Measurements from ENCODE around the gene LMO4. TPM values are rescaled to one million over a fixed set of nuclear protein-coding genes. Genes with fewer than 3 reads are reported as not detected.

The LMO4 gene
- polyA plus RNA-seq (2013, experiment 1 of 2) = 68.6 TPM
- 70.1 TPM for polyA plus RNA-seq (2013, experiment 2 of 2)

- Histone ChIP-seq H3K4me2 (ENCODE audit: low read length) (peak within 1 kb of the TSS; percentile 28), H3K23ac (ENCODE audit: low read length) (no peak within 1 kb of the TSS), H3K9ac (ENCODE audit: low read length) (peak within 1 kb of the TSS; percentile 74), H4K5ac (ENCODE audit: low read length) (no peak within 1 kb of the TSS), H2BK120ac (ENCODE audit: low read depth, low read length) (no peak within 1 kb of the TSS), H3K79me2 (ENCODE audit: control insufficient read depth, insufficient read depth, low read length) (peaks cover 18% of the 10 kb centered on the region), H3K4me1 (ENCODE audit: control insufficient read depth, low read depth, low read length) (peaks cover 6% of the 10 kb centered on the region), H3K79me1 (ENCODE audit: low read length) (peaks cover 2% of the 10 kb centered on the region), H2AK5ac (ENCODE audit: low read length) (no peak within 1 kb of the TSS), H3K27me3 (ENCODE audit: insufficient read depth, low read length, poor library complexity) (no peaks in the 10 kb centered on the region), H2BK15ac (replicated peaks; ENCODE audit: low read depth) (no peak within 1 kb of the TSS), H3K36me3 (ENCODE audit: control insufficient read depth, insufficient read depth, low read length) (no peaks in the 10 kb centered on the region), H4K8ac (ENCODE audit: low read depth, low read length) (peak within 1 kb of the TSS; percentile 97), H2BK5ac (ENCODE audit: low read length) (no peak within 1 kb of the TSS), H3K18ac (ENCODE audit: low read length) (peak within 1 kb of the TSS; percentile 84), H3K4me3 (ENCODE audit: low read length) (peak within 1 kb of the TSS; percentile 70), H3K56ac (ENCODE audit: low read length) (peak within 1 kb of the TSS; percentile 87), H3K27ac (ENCODE audit: low read depth, low read length) (peak within 1 kb of the TSS; percentile 98), H3K4ac (ENCODE audit: low read depth, low read length) (peak within 1 kb of the TSS; percentile 86)
- no CpG with 5 or more reads among the region's 93 CpGs for WGBS (ENCODE audit: extremely low coverage, insufficient coverage, low lambda C conversion rate)
- peak; percentile 99 for DNase-seq
Measured at GRCh38 chr1:87328272-87329050, at the start of gene LMO4. TSS of gene LMO4 (plus strand) at chr1:87328880. CDS start at chr1:87332016, 3,136 bp downstream.

GRCh38 chr1:87279536-87279875 lies 49.2 kb upstream of the LMO4 start:
- H4K5ac ChIP-seq (ENCODE audit: low read length) = no peak overlapping the region
- no CpG with 5 or more reads among the region's 2 CpGs for WGBS (ENCODE audit: extremely low coverage, insufficient coverage, low lambda C conversion rate)
- H3K4ac ChIP-seq (ENCODE audit: low read depth, low read length) = no peak overlapping the region
- no peak overlapping the region for H4K8ac ChIP-seq (ENCODE audit: low read depth, low read length)
- H2BK5ac ChIP-seq (ENCODE audit: low read length) = no peak overlapping the region
- no peaks in the 10 kb centered on the region for H3K36me3 ChIP-seq (ENCODE audit: control insufficient read depth, insufficient read depth, low read length)
- no peaks in the 10 kb centered on the region for H3K79me1 ChIP-seq (ENCODE audit: low read length)
- no peak for DNase-seq
- H3K4me3 ChIP-seq (ENCODE audit: low read length) = no peak overlapping the region
- H3K27me3 ChIP-seq (ENCODE audit: insufficient read depth, low read length, poor library complexity) = no peaks in the 10 kb centered on the region
- no peak overlapping the region for H2BK15ac ChIP-seq (replicated peaks; ENCODE audit: low read depth)
- H2AK5ac ChIP-seq (ENCODE audit: low read length) = no peak overlapping the region
- no peak overlapping the region for H3K23ac ChIP-seq (ENCODE audit: low read length)
- no peak overlapping the region for H3K9ac ChIP-seq (ENCODE audit: low read length)
- H3K56ac ChIP-seq (ENCODE audit: low read length) = no peak overlapping the region
- no peaks in the 10 kb centered on the region for H3K79me2 ChIP-seq (ENCODE audit: control insufficient read depth, insufficient read depth, low read length)
- no peak overlapping the region for H2BK120ac ChIP-seq (ENCODE audit: low read depth, low read length)
- H3K18ac ChIP-seq (ENCODE audit: low read length) = no peak overlapping the region
- no peak overlapping the region for H3K27ac ChIP-seq (ENCODE audit: low read depth, low read length)
- no peak overlapping the region for H3K4me2 ChIP-seq (ENCODE audit: low read length)
- no peaks in the 10 kb centered on the region for H3K4me1 ChIP-seq (ENCODE audit: control insufficient read depth, low read depth, low read length)

GRCh38 chr1:87279966-87280535 lies 48.6 kb upstream of the LMO4 start:
- Histone ChIP-seq H3K4me1 (ENCODE audit: control insufficient read depth, low read depth, low read length) (no peaks in the 10 kb centered on the region), H4K8ac (ENCODE audit: low read depth, low read length) (no peak overlapping the region), H2BK15ac (replicated peaks; ENCODE audit: low read depth) (no peak overlapping the region), H3K18ac (ENCODE audit: low read length) (no peak overlapping the region), H3K27me3 (ENCODE audit: insufficient read depth, low read length, poor library complexity) (no peaks in the 10 kb centered on the region), H3K9ac (ENCODE audit: low read length) (no peak overlapping the region), H3K56ac (ENCODE audit: low read length) (no peak overlapping the region), H3K79me2 (ENCODE audit: control insufficient read depth, insufficient read depth, low read length) (no peaks in the 10 kb centered on the region), H3K4me3 (ENCODE audit: low read length) (no peak overlapping the region), H3K36me3 (ENCODE audit: control insufficient read depth, insufficient read depth, low read length) (no peaks in the 10 kb centered on the region), H4K5ac (ENCODE audit: low read length) (no peak overlapping the region), H3K27ac (ENCODE audit: low read depth, low read length) (no peak overlapping the region), H3K4me2 (ENCODE audit: low read length) (no peak overlapping the region), H2BK5ac (ENCODE audit: low read length) (no peak overlapping the region), H3K79me1 (ENCODE audit: low read length) (no peaks in the 10 kb centered on the region), H3K4ac (ENCODE audit: low read depth, low read length) (no peak overlapping the region), H3K23ac (ENCODE audit: low read length) (no peak overlapping the region), H2BK120ac (ENCODE audit: low read depth, low read length) (no peak overlapping the region), H2AK5ac (ENCODE audit: low read length) (no peak overlapping the region)
- WGBS (ENCODE audit: extremely low coverage, insufficient coverage, low lambda C conversion rate) = no CpG with 5 or more reads among the region's 2 CpGs
- peak; percentile 54 for DNase-seq

- Histone ChIP-seq H3K9ac (ENCODE audit: low read length) (no peak overlapping the region), H2BK5ac (ENCODE audit: low read length) (no peak overlapping the region), H2BK15ac (replicated peaks; ENCODE audit: low read depth) (no peak overlapping the region), H3K36me3 (ENCODE audit: control insufficient read depth, insufficient read depth, low read length) (no peaks in the 10 kb centered on the region), H3K4me1 (ENCODE audit: control insufficient read depth, low read depth, low read length) (no peaks in the 10 kb centered on the region), H3K27ac (ENCODE audit: low read depth, low read length) (no peak overlapping the region), H3K4me3 (ENCODE audit: low read length) (no peak overlapping the region), H2AK5ac (ENCODE audit: low read length) (no peak overlapping the region), H2BK120ac (ENCODE audit: low read depth, low read length) (no peak overlapping the region), H3K4ac (ENCODE audit: low read depth, low read length) (no peak overlapping the region), H3K23ac (ENCODE audit: low read length) (no peak overlapping the region), H3K4me2 (ENCODE audit: low read length) (no peak overlapping the region), H3K79me2 (ENCODE audit: control insufficient read depth, insufficient read depth, low read length) (no peaks in the 10 kb centered on the region), H4K5ac (ENCODE audit: low read length) (no peak overlapping the region), H3K56ac (ENCODE audit: low read length) (no peak overlapping the region), H3K79me1 (ENCODE audit: low read length) (no peaks in the 10 kb centered on the region), H4K8ac (ENCODE audit: low read depth, low read length) (no peak overlapping the region), H3K18ac (ENCODE audit: low read length) (no peak overlapping the region), H3K27me3 (ENCODE audit: insufficient read depth, low read length, poor library complexity) (no peaks in the 10 kb centered on the region)
- peak; percentile 62 for DNase-seq
- WGBS (ENCODE audit: extremely low coverage, insufficient coverage, low lambda C conversion rate) = no CpG with 5 or more reads among the region's 13 CpGs
Measured at GRCh38 chr1:87284456-87285240, 44.0 kb upstream of the LMO4 start.

- Histone ChIP-seq H2BK120ac (ENCODE audit: low read depth, low read length) (no peak overlapping the region), H3K4me1 (ENCODE audit: control insufficient read depth, low read depth, low read length) (no peaks in the 10 kb centered on the region), H3K4me2 (ENCODE audit: low read length) (no peak overlapping the region), H4K5ac (ENCODE audit: low read length) (no peak overlapping the region), H3K4me3 (ENCODE audit: low read length) (no peak overlapping the region), H3K36me3 (ENCODE audit: control insufficient read depth, insufficient read depth, low read length) (no peaks in the 10 kb centered on the region), H4K8ac (ENCODE audit: low read depth, low read length) (no peak overlapping the region), H2BK5ac (ENCODE audit: low read length) (no peak overlapping the region), H3K4ac (ENCODE audit: low read depth, low read length) (no peak overlapping the region), H3K9ac (ENCODE audit: low read length) (no peak overlapping the region), H2AK5ac (ENCODE audit: low read length) (no peak overlapping the region), H2BK15ac (replicated peaks; ENCODE audit: low read depth) (no peak overlapping the region), H3K27ac (ENCODE audit: low read depth, low read length) (no peak overlapping the region), H3K23ac (ENCODE audit: low read length) (no peak overlapping the region), H3K79me2 (ENCODE audit: control insufficient read depth, insufficient read depth, low read length) (no peaks in the 10 kb centered on the region), H3K18ac (ENCODE audit: low read length) (no peak overlapping the region), H3K27me3 (ENCODE audit: insufficient read depth, low read length, poor library complexity) (no peaks in the 10 kb centered on the region), H3K79me1 (ENCODE audit: low read length) (no peaks in the 10 kb centered on the region), H3K56ac (ENCODE audit: low read length) (no peak overlapping the region)
- no peak for DNase-seq
- no CpG with 5 or more reads among the region's 1 CpG for WGBS (ENCODE audit: extremely low coverage, insufficient coverage, low lambda C conversion rate)
Measured at GRCh38 chr1:87291107-87291506, 37.6 kb upstream of the LMO4 start.
